ACHN (cell line): Measurements from ENCODE around the gene AKAP13.
A peak's percentile ranks its signal among the peaks of the same experiment; 100 is the strongest.

Source experiments
- DNase-seq: peaks from one replicate; pipeline ENCODE4 v3.0.0-alpha.2; 2015
- in situ Hi-C: cut with HindIII; loops from 2 replicates; pipeline ENCODE4 v1.10.0; 2017; ENCODE audit warnings: low sequenced_read_pairs, low pct_ligation_motif_present, low pct_unique_long_range_greater_than_20kb

Gene AKAP13

DNA sequence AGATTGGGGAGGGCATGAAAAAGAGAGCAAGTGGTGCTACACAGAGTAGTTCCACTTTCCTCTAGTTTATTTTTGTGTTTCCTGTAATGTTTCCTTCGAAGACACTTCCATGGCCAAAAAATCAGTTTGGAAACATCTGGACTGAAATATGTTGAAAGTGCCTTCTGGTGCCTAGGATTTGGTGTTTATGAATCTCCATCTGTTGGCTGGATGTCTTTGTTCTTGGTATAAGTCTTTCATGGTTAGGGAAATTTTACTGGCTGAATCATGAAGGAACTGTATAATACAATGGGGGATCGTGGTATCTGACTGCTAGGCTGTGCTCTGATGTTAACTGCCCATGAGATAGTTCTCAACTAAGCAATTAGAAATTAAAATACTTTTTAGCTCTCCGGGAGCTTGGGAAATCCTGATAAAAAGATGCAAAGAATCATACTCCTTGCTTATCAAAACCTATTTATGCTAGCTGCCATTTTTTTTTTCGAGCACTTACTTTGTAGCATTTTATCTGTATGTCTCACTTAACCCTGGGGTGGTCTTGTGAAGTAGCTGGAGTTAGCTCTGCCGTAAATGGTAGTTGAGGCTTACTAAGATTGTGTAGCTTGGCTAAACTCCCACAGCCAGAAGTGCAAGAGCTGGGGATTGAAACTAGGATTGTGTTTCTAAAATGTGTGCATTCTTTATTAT lies 21.9 kb downstream of the AKAP13 start:
- in situ Hi-C loops, result no loop called here
- DNase-seq, result no peak

DNA sequence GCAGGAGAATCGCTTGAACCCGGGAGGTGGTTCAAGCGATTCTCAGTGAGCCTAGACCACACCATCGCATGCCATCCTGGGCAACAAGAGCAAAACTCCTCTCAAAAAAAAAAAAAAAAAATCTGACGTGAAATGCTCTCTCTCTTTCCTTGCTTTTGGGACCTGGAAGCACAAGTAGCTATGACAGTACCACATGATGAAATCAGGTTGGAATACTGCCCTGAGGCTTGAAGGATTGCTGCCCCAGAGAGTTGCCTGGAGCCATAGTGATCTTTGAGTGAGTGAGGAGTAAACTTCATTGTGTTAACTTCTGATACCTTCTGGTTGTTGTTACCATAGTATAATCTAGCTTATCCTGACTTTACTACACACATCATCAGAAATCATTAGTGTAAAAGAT lies 23.3 kb downstream of the AKAP13 start:
- DNase-seq, result no peak
- in situ Hi-C loops, result no loop called here

DNA sequence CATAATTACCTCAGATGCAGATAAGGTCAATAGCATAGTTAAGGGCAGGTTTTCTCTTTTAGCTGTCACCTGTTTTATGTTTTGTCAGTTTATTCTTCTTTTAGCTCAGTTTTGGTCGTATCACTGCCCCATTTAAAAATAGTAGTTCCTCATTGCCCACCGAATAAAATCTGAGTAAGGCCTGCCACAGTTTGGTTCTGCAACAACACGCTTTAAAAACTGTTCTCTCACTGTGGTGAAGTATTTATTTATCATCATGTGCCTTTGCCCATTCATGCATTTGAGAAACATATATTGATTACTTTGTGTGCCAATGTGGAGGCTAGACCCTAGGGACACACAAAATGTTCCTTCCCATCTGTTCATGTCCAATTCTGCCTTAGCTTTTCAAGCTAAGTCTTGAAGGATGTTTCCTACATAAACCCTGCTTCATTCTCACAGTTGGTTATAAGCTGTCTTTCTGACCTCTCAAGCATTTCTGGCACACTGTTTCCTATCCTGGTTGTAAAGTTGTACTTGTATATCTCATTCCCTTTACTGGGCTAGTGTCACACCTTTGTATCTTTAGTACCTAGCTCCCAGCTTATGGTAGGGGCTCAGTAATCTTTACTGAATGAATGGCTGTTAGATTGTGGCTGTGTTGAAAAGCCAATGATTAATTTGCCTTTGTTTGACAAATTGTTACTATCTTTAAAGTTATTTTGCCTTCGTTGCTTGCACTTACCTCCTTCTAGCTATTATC lies 23.9 kb downstream of the AKAP13 start:
- in situ Hi-C loops, result no loop called here
- no peak for DNase-seq

DNA sequence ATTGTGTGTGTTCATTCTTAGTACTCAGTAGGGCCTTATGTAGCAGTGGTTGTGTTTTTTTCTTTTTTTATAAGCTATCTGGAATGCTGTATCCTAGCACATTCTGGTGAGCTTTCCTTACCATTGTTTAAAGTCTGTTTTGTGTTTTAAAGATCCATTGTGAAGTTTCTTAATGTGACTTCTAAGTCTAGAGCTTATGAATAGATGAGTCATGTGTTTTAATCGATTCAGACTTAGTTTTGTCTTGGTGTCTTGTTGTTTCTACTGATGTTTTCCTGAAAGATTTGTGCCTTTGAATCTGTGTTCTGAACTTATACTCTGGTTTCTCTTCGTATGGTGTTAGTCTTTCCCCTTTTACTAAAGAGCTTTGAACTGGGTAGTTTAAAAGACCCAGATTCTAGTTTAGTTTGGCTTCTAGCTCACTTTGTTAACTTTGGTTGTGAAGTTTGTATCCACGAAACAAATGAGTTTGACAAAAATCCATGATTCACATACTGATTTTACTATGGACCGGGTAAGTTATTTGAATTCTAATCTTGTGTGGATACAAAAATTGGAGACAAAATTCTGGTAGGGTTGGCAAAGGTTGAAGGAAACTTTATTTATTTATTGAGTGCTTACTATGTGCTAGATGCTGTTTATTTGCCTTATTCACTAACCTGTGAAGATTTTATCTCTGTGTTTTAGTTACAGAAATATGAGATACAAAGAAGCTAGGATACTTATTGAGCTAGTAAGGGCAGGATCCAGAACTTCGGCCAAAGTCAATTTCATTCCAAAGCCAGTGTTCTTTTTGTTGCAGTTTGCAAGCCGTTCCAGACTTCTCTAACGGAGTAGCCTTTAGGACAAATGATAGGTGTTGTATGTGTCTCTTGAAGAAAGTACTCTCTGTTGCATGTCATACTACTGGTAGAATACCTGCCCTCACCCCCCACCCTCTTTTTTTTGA lies 24.8 kb downstream of the AKAP13 start:
- in situ Hi-C loops, result no loop called here
- DNase-seq, result no peak

DNA sequence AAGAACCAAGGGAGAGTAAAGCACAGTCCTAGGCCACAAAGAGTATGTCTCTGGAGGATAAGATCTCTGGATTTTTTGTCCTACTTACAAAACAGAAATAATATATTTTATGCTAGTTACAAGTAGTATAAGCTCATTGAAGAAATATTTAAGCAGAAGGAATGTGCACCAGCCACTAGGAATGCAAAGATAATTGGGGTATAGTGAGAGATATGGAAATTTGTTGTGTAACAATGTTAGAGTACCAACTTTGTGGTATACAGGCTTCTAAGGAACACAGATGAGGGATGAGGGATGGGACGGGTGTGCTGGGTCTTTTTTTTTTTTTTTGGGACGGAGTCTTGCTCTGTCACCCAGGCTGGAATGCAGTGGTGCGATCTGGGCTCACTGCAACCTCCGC lies 26.5 kb downstream of the AKAP13 start:
- peak; percentile 10 for DNase-seq
- in situ Hi-C loops, result no loop called here

DNA sequence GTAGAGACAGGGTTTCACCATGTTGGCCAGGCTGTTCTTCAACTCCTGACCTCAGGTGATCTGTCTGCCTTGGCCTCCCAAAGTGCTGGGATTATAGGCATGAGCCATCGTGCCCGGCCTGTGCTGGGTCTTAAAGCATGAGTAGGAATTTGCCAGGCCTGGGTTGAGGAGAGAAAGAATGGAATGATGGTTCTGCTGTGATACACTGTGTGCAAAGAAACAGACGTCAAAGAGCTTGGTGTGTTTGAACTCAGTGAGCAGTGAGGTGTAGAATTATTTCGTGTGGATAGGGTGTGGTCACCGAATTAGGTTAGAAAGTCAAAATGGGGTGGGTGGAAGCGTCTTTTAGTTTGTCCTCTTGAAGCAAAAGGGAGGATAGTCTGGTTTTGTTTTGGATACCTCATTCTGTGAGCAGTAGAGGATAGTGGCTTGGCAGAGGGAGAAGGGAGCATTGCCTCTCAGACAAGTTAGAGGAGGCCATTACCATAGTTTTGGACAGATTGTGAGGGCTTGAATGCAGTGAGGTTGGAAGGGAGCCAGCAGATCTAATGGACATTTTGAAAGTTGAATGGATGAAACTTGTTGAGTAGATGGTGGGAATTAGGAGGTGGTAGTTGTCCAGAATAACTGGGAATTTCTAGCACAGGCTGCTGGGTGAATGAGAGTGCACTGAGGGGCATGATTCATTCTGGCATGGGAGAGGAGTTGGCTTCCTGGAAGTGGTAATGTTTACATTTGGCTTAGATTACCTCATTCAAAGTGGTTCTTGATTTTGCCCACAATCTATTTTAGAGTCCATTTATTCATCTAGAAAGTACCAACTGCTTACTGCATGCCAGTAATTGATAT lies 27.2 kb downstream of the AKAP13 start:
- peak; percentile 74 for DNase-seq
- in situ Hi-C loops, result no loop called here

DNA sequence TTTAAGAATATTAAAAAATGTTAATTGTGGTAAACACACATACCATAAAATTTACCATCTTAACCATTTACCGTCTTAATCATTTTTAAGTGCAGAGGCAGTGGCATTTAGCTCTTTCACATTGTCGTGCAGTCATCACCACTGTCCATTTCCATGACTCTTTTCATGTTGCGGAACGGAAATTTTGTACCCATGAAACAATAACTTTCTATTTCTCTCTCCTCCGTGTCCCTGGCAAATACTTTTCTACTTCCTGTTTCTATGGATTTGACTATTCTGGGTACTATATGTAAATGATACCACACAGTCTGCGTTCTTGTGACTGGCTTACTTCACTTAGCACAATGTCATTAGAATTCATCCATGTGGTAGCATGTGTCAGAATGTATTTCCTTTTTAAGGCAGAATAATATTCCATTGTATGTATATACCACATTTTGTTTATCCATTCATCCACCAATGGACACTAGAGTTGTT lies 27.9 kb downstream of the AKAP13 start:
- no peak for DNase-seq
- in situ Hi-C loops, result no loop called here

DNA sequence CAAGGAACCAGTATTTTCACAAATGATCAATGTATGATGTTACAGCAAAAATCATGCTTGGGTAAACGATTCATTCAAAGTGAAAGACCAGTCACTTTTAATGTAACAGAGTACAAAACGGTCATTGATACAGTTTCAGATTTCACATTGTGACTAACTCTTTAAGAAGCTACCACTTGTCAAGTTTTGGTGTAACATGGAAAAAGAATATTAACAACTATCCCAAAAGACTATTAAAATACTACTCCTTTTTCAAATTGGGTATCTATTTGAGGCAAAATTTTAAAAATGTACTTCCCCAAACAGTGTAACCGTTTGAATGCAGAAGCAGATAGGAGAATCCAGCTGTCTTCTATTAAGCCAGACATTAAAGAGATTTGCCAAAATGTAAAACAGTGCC lies 31.7 kb downstream of the AKAP13 start:
- in situ Hi-C loops, result no loop called here
- peak; percentile 23 for DNase-seq

DNA sequence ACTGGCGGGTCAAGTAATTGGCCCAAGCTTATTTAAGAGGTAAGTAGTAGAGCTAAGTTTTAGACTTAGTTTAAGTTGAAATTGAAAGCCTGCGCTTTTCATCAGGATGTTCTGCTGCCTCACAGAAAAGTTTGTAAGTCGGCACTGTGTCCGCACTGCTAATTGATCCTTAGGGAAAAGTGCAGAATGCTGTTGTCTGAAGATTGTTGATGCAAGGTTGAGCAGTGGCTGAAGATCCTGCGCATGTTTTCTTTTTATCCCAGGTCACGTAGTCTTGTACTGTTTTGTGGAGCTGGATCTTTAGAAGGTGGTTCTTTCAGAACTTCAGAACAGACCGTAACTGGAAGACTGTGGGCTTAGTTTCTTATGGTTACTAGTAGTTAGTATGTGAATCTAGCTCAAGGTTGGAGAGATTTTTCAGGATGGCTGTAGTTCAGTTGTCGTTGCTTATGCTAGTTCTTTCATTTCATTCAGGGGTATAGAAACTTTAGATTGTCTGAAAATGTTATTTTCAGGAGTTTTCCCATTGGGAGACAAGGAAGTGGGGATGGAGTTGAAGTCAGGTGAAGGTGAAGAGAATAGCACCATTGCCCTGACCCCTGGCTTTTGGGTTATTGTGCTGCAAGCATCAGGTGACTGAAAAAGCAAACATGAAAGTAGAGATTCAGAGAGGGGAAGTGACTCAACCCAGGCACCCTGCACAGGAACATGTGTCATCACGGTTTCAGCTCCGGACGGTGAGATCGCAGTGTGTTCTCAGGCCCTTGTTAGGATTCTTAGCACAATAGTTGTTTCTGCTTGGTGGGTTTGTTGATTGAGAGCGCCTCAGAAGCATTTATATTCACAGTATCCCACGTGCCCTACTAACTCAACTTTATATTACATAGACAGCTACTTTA lies 32.8 kb downstream of the AKAP13 start:
- DNase-seq, result peak; percentile 89
- in situ Hi-C loops, result no loop called here

DNA sequence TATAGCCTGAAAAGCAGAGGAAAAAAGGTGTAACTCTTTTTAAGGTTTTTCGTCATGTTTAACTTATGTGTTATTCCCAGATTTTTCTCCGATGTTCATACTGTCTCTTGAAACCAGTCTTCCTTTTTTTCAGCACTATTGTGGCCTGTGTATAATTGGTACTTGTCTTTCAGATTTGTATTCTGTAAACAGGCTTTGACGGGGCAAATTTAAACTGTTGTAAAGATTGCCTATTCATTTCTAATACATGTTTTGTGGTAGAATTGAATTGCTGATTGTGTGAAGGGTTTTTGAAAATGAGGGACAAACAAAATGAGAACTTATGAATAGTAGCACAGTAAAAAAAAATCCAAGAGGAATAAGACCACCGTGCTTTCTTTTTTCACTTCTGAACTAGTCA lies 33.6 kb downstream of the AKAP13 start:
- in situ Hi-C loops, result no loop called here
- no peak for DNase-seq

DNA sequence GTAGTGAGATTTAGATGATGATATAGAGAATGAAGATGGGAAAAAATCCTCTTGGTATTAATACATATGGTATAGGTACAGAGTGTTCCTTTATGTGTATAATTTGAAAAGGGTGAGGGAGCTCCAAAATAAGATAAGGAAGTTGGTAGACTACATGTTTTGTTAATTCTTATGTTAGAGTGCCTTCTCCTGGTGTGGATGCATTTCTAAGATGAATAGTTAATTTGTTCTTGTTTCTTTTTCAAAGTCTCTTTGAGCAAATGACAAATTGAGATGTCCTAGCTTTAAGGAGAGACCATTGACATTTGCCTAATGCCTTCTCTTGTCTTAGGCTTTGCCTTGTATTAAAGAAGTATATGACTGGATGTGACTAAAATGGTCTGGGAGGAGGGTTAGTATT lies 34.1 kb downstream of the AKAP13 start:
- in situ Hi-C loops, result no loop called here
- peak; percentile 49 for DNase-seq

DNA sequence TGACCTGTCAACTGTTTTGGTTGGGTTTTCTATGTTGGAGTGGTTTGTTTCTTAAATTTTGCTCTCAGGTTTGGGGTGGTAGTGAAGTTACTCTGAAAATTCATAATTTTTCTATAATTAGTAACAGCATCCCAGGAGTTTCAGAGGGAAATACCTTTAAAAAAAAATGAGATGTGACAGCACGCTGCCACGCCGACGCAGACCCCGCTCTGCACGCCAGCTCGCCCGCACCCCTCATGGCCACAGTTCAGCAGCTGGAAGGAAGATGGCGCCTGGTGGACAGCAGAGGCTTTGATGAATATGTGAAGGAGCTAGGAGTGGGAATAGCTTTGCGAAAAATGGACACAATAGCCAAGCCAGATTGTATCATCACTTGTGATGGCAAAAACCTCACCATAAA lies 34.6 kb downstream of the AKAP13 start:
- DNase-seq, result no peak
- in situ Hi-C loops, result no loop called here

DNA sequence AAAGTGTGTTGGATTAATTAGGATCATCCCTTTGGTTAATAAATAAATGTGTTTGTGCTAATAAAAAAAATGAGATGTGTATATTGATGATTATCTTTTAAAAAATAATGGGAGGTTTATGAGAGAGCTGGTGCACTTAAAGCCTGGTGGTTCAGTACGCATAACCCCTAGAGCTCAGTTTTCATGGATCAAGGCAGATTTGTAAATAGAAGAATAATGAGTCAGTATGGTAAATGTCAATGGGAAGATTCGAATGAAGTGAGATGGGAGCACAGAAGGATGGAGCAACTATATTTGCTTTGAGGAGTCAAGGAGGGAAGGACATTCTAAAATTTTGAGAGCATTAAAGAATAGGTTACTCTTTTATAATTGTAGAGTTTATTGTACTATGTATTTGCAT lies 35.4 kb downstream of the AKAP13 start:
- no peak for DNase-seq
- in situ Hi-C loops, result no loop called here

DNA sequence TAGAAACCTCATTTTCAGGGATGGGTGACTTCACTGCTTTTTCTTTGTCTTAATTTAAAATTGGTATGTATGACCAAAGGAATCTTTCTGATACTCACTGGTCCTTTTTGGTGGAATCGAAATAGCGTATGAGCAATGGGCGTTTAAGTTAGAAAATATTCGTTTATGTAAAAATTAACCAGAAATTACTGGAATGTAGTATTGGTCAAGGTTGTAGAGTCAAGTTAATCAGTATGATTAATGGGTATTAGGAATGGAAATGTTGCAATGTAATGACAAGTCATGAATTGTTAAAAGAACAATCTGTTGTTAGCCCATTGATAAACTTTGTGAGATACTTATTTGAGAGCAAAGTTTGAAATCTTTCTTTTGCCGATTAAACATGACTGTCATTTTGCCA lies 36.9 kb downstream of the AKAP13 start:
- in situ Hi-C loops, result no loop called here
- DNase-seq, result no peak

DNA sequence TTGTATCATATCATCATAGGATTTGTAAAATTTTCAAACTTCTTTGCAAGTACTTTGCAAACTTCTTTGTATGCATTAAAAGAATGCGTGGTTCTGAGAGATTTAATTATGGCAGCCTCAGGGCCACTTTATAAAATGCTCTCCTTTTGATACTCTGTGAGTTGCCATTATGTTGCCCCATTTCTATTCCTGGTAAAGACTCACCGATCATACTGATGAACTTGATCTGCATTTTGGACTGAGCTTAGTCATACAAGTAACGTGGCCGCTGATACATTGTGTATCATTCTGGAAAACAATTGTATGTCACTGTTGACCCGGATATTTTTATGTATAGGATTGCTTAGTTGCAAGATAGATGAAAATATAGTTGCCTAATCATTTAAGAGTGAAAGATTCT lies 38.8 kb downstream of the AKAP13 start:
- in situ Hi-C loops, result no loop called here
- no peak for DNase-seq

DNA sequence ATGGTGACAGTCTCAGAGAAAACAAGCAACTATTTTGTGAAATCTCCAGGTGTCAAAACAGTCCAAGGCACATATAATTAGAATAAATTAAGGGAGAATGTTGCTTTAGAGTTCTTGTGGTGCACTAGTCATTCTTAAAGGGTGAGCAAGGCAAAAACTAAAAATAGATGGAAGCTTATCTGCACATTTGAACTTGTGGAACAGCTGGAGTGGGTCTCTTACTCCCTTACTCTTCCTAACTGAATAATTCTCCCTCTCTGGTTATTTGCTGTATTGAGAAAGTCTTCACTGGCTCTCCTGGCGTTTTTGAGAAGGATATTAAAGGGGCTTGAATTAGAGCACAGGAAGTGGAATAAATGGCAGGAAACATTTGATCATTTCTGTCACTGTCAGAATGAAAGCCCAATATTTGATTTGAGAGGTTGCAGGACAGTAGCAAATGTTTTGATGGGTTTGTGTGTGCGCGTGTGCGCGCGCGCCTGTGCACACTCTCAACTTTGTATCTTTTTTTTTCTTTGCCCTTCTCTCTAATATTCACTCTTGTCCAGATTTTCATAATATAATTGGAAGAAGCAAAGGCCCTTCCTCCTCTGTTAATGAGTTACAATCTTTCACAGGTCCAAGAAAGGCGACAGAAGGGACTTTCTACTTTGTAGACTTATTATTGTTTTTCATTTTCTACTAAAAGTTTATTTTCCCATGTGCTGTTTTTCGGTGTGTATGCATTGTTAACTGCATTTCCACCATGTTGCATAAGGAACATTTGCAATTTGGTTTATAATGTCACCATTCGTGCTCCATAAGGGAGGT lies 40.9 kb downstream of the AKAP13 start:
- in situ Hi-C loops, result no loop called here

DNA sequence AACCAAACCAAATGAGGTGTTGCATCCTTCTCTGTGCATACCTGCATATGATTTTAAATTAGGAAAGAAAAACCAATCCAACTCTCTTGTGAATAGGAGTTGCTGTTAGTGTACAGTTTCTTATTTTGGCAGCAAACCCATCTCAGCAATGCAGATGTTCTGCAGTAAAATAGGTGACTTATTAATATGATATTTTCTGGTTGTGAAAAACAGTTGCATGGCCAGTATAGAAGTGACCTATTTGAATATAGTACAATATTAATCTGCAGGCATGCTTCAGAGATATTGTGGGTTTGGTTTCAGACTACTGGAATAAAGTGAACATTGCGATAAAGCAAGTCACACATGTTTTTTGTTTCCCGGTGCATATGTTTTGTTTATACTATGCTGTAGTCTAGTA lies 42.2 kb downstream of the AKAP13 start:
- in situ Hi-C loops, result no loop called here
- no peak for DNase-seq

More for the DNA sequence above, 40.9 kb downstream of the AKAP13 start:
- no peak for DNase-seq
